Psoas muscle (tissue), 8 donors: ENCODE data around the gene TMEM163. TPM values are rescaled to one million over a fixed set of nuclear protein-coding genes. Genes with fewer than 3 reads are reported as not detected.

Source experiments
- ATAC-seq, 4 donors: fragments of 200-7000 bp; cut with Tn5 transposase; one replicate each; pipeline ENCODE4 v1.9.1; 2020; ENCODE audit warnings: moderate library complexity in 3 of 4, mild to moderate bottlenecking in 2 of 4
- DNase-seq, 2 donors: peaks; one replicate each; pipeline ENCODE4 v3.0.0-alpha.2; 2020
- H3K27ac ChIP-seq: fragments of 200-600 bp; one replicate; pipeline ENCODE4 v1.8.0; 2022
- H3K27me3 ChIP-seq, 3 donors: fragments of 200-600 bp in 1 of 3; one replicate each; pipeline versions ENCODE4 v1.6.1 to v1.8.0; 2013 to 2022; ENCODE audit warnings: low read length in 2 of 3, mild to moderate bottlenecking in 2 of 3, moderate library complexity in 1 of 3; ENCODE audit not compliant: insufficient read depth in 3 of 3
- H3K36me3 ChIP-seq, 2 donors: fragments of 200-600 bp in 1 of 2; one replicate each; pipeline versions ENCODE4 v1.6.1 to v1.8.0; 2013 to 2022; ENCODE audit warnings: low read depth in 1 of 2, mild to moderate bottlenecking in 1 of 2, moderate library complexity in 1 of 2; ENCODE audit not compliant: insufficient read depth in 1 of 2
- H3K4me1 ChIP-seq: fragments of 200-600 bp; one replicate; pipeline ENCODE4 v1.8.0; 2022
- H3K4me3 ChIP-seq: fragments of 200-600 bp; one replicate; pipeline ENCODE4 v1.8.0; 2022; ENCODE audit warnings: mild to moderate bottlenecking
- H3K9me3 ChIP-seq: fragments of 200-600 bp; one replicate; pipeline ENCODE4 v1.8.0; 2022
- WGBS, 3 donors: extraction: QIAGEN DNeasy Blood & Tissue Kit; methylation state at CpG; one replicate each; pipeline versions ENCODE4 v1.1.6 to v1.1.7; 2013; 5-methylcytosine and 5-hydroxymethylcytosine counted together
- intact Hi-C, 2 donors: fragments of 100-400 bp; cut with DNase I; formaldehyde crosslinking; loops; one replicate each; pipeline versions ENCODE4 v1.11.0 to v1.14.2; 2022
- polyA plus RNA-seq, 3 donors: library from polyadenylated mRNA; stranded (reverse); fragments of 200-250 nt; gene quantifications; one replicate each; pipeline ENCODE4 v1.2.3, GENCODE V29; 2013
- total RNA-seq, 4 donors: library from RNA; stranded (reverse); fragmentation: NEBNext Ultra II Directional in 2 of 4; extraction: Animal tissue kit (Norgen Biotek cat#: 25700) in 2 of 4; gene quantifications; one replicate each; pipeline versions ENCODE4 v1.2.1 to v1.2.4, GENCODE V29; 2021 to 2023
- TF ChIP-seq, protein P1 (sequence below): fragments of 200-600 bp; IDR thresholded peaks from one replicate; pipeline ENCODE4 v1.8.0; 2022; ENCODE audit warnings: antibody characterized with exemption
- donor health status: healthy with polysubstance abuse.
- donor health status: DM: no; HTN: no; CAD: no; lungs with moderate emphysema.
- donor health status: Bipolar disorder and iron deficiency.
- donor health status: healthy.
- donor health status: DM: yes; HTN: yes; CAD: no.
- donor health status: DM: no; HTN: no; CAD: no.
- donor health status: DM: no; HTN: no; CAD: no.
- donor health status: DM: yes; HTN: yes; CAD: no.

TMEM163 gene
- total and polyA plus RNA-seq, 7 donors = 0.17 to 0.52 (median 0.28) TPM; not detected in 1

DNA sequence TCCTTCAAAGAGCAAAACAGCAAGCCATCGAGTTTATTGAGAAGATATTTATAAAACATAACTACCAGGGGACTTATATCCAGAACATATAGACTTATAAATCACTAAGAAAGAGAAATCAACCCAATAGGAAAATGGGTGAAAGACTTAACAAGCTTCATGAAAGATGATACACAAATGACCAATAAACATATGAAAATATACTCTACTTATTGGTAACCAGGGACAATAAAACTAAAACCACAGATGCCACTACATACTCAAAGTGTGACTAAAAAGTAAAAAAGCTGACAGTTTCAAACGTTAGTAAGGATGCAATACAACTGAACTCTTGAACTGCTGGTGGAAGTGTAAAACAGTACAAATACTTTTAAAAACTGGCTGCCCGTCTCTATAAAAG is 154.3 kb downstream of the TMEM163 start:
- 31 to 39% (median 36%) methylated on average over 3 of the region's 3 CpGs for WGBS, 3 donors
- H3K9me3 ChIP-seq = no peaks in the 10 kb centered on the region
- no peaks in the 10 kb centered on the region for H3K27me3 ChIP-seq
- TF ChIP-seq, protein P1, sequence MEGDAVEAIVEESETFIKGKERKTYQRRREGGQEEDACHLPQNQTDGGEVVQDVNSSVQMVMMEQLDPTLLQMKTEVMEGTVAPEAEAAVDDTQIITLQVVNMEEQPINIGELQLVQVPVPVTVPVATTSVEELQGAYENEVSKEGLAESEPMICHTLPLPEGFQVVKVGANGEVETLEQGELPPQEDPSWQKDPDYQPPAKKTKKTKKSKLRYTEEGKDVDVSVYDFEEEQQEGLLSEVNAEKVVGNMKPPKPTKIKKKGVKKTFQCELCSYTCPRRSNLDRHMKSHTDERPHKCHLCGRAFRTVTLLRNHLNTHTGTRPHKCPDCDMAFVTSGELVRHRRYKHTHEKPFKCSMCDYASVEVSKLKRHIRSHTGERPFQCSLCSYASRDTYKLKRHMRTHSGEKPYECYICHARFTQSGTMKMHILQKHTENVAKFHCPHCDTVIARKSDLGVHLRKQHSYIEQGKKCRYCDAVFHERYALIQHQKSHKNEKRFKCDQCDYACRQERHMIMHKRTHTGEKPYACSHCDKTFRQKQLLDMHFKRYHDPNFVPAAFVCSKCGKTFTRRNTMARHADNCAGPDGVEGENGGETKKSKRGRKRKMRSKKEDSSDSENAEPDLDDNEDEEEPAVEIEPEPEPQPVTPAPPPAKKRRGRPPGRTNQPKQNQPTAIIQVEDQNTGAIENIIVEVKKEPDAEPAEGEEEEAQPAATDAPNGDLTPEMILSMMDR = no peak
- intact Hi-C loops = no loop called here
- ATAC-seq (no peak), DNase-seq (no peak)
- no peak overlapping the region for H3K4me3 ChIP-seq
- no peak overlapping the region for H3K27ac ChIP-seq
- no peaks in the 10 kb centered on the region for H3K4me1 ChIP-seq
- H3K36me3 ChIP-seq = no peaks in the 10 kb centered on the region

DNA sequence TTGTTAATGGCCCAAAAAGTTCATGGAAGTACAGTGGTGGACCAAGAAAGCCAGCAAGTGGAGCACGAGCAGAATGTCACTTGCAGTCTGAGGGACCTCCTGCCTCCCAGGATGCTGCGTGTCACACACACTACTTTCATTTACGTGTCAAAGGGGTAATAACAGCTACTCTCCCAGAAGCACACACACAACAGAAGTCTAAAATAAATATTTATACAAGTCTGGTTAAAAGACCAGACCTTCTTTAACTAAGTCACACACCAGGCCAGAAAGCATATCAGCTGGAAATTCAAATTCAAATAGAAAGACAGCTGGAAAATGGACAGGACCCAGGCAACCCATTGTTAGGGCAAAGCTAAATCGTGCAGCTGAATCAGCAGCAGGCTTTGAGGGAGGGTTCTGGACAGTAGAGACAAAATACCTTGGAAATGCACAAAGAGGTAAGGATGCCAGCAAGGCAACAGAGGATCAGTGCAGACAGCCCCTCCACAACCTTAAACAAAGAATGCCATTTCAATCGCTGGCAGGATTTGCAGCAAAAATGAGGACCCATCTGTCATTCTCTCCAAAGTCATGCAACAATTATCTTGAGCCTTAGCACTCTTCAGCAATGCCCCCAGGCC is 160.5 kb downstream of the TMEM163 start:
- H3K9me3 ChIP-seq = no peaks in the 10 kb centered on the region
- H3K4me3 ChIP-seq = no peak overlapping the region
- no peak for DNase-seq
- TF ChIP-seq, protein P1 = no peak
- WGBS, 3 donors = 71 to 81% (median 73%) methylated on average over 5 of the region's 5 CpGs
- H3K36me3 ChIP-seq = no peaks in the 10 kb centered on the region
- no peak overlapping the region for H3K27ac ChIP-seq
- intact Hi-C loops = no loop called here
- H3K27me3 ChIP-seq = no peaks in the 10 kb centered on the region
- no peaks in the 10 kb centered on the region for H3K4me1 ChIP-seq
- no peak for ATAC-seq

DNA sequence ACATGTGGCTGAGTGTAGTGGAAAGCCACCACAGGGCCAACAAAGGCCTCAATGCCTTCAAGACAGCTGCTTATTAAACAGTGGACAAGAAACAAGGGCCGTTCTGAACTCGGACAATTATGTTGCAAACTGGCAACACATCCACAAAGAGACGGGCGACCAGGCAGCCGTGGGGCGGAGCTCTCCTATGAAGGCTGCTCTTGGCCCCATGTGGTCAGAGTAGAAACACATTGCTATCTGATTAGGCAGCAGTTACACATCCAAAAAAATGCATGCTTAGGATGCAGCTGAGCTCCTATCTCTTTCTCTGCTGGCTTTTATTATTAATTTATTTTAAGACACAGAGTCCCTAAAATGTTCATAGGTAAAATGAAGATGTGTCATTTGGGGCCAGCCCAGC is 163.4 kb downstream of the TMEM163 start:
- ATAC-seq = no peak
- Histone ChIP-seq H3K9me3 (no peaks in the 10 kb centered on the region), H3K4me1 (no peaks in the 10 kb centered on the region), H3K4me3 (no peak overlapping the region), H3K27ac (no peak overlapping the region), H3K36me3 (no peaks in the 10 kb centered on the region), H3K27me3 (no peaks in the 10 kb centered on the region)
- WGBS, 3 donors = 59 to 72% (median 66%) methylated on average over 6 of the region's 6 CpGs
- intact Hi-C loops = no loop called here
- no peak for DNase-seq
- TF ChIP-seq, protein P1 = no peak

DNA sequence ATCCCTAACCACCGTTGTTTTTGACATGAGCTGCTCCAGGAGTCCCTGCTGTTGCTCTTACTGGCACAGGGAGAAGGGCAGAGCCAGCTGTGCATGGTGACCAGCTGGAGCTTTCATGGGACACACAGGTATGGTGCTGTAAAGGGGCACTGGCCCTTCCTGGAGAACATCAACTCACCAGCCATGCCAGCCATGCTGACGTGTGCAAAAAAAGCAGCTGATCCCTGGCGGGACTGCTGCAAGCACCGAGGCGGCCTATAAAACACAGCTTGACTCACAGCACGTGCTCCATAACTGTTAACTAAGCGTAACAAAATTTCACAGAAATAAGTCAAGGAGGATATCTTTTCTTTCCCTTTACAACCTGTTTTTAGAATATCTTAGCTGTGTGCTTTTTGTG is 165.1 kb downstream of the TMEM163 start:
- DNase-seq (no peak), ATAC-seq (no peak)
- intact Hi-C loops = no loop called here
- WGBS, 3 donors = 33 to 60% (median 40%) methylated on average over 7 of the region's 7 CpGs
- H3K9me3 ChIP-seq = no peaks in the 10 kb centered on the region
- TF ChIP-seq, protein P1 = no peak
- H3K4me1 ChIP-seq = no peaks in the 10 kb centered on the region
- H3K27me3 ChIP-seq = no peaks in the 10 kb centered on the region
- H3K36me3 ChIP-seq = no peaks in the 10 kb centered on the region
- H3K27ac ChIP-seq = no peak overlapping the region
- H3K4me3 ChIP-seq = no peak overlapping the region

DNA sequence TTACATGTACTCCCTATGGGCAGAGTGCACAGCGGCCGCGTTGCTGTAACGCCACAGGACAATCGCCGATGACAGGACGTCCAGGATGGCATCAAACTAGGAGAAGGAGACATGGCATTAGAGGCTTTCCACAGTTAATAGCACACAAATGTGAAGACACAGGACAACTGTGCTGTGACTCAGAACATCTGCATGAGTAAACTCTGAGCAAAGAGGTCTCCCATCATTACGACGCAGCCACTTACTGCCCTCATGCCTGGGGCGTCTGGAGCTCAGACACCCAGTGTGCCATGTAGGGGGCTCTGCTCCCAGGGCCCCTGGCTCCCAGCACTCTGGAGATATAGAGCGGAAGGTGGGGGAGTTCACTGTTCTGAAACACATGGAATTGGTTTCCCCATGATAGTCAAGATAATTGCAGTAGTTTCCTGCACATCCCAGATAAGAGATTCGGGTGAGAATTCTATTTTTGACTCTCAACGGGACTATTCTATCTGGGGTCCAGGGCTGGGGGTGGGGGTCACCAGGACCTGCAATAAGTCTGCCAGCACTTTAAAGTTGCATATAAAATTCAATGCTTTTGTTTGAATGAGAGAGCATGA is 168.1 kb downstream of the TMEM163 start:
- H3K27me3 ChIP-seq = no peaks in the 10 kb centered on the region
- 78 to 85% (median 85%) methylated on average over 13 of the region's 13 CpGs for WGBS, 3 donors
- H3K4me1 ChIP-seq = no peaks in the 10 kb centered on the region
- TF ChIP-seq, protein P1 = no peak
- H3K9me3 ChIP-seq = no peaks in the 10 kb centered on the region
- DNase-seq (no peak), ATAC-seq (no peak)
- no peak overlapping the region for H3K4me3 ChIP-seq
- intact Hi-C loops = no loop called here
- no peaks in the 10 kb centered on the region for H3K36me3 ChIP-seq
- H3K27ac ChIP-seq = no peak overlapping the region
